MV-4-11 (cell line): Measurements from ENCODE around the gene C15orf62.

Experiments used
- DNase-seq: peaks from one replicate; lab custom pipeline; 2025; lab: John Stamatoyannopoulos, UW

The C15orf62 gene

DNA sequence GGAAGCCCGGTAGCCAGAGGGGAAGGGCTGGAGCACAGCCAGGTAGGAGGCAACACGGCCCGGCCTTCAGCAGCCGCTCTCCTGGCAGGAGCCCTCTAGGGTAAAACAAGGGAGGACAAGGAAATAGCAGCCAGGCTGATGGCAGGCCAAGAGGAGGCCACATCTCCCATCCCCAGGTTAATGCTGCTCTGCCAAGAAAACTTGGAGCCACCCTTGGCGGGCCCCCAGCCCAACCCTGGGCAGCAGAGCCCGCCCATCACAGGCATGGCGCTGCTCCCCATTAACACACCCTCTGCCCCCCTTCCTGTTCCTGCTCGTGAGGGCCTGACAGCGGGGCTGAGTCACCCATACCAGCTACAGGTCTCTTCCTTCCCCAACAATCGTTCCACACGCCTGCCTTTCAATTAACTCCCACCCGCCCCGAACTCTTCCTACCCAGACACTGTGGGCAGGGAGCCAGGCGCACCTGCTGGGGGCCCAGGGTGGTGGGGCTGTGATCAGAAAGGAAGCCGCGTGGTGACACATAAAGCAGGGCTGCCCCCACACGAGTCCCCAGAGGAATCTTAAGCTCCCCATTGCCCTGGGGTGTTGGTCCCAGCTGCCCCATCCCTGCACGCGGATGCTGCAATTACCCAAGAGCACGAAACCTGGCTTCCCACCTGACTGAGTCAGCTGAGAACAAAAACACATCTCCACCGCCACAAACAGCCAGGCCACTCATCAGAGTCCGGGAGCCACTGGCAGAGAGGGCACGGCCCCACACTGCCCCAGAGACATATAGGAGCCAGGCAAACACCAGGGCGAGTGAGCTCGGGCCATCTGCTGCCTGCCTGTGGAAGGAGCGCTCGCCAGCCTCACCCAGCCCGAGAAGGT, at the start of gene C15orf62:
TSS of gene C15orf62 (plus strand) at position 707 of the 873 bp plus-strand sequence. CDS start 516 bp downstream, outside the sequence.
- DNase-seq, result peak; percentile 49

GRCh38 chr15:40721701-40722100, 48.1 kb upstream of the C15orf62 start:
- peak; percentile 11 for DNase-seq

GRCh38 chr15:40722354-40722753, 47.4 kb upstream of the C15orf62 start:
- DNase-seq, result no peak

GRCh38 chr15:40722934-40723333, 46.8 kb upstream of the C15orf62 start:
- no peak for DNase-seq

DNA sequence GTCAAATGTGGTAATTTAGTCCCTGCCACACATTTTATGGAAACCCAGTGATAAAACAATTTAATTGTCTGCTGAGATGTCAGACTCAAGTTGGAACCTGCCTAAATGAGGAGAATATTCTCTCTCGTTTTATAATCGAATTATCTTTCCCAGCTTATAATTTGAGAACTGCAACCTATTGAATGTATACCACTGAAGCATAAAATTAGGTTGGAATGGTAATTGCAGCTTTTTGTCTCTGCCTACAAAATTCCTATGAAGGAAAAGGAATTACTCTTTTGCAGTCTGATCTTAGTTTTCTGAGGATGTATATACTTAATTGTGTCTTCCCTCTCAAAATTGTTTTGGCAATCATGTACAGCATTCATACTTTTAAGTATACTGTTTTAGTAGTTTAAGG, 45.9 kb upstream of the C15orf62 start:
- DNase-seq, result no peak

DNA sequence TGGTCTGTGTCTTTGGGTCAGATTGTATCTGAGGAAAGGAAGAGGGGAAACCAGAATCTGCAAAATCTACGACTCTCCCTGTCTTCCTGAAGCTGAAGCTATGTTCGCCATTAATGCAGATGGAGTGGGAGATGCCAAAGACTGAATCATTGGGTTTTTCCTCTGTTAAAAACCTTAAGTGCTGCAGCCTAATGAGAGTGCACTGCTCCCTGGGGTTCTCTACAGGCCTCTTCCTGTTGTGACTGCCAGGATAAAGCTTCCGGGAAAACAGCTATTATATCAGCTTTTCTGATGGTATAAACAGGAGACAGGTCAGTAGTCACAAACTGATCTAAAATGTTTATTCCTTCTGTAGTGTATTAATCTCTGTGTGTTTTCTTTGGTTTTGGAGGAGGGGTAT, 38.7 kb upstream of the C15orf62 start:
- DNase-seq, result no peak

DNA sequence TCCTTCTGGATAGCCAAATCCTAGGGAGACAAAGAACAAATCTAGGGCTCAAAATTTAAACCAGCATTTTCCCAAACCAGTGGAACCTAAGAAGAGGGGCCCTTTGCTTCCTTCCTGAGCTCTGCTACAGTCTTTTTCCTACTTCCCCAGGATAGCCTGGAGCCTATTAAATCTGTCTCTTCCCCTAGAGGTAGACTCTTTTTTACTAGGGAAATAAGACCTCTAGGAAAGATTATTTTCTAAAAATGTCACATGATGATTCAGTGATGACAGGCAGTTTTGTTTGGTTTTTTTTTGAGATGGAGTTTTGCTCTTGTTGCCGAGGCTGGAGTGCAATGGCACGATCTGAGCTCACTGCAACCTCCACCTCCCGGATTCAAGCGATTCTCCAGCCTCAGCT, 33.2 kb upstream of the C15orf62 start:
- DNase-seq, result no peak

- DNase-seq, result no peak
These were observed 32.7 kb upstream of the C15orf62 start for GRCh38 chr15:40737048-40737447.

GRCh38 chr15:40739047-40739446, 30.7 kb upstream of the C15orf62 start:
- DNase-seq, result no peak

DNA sequence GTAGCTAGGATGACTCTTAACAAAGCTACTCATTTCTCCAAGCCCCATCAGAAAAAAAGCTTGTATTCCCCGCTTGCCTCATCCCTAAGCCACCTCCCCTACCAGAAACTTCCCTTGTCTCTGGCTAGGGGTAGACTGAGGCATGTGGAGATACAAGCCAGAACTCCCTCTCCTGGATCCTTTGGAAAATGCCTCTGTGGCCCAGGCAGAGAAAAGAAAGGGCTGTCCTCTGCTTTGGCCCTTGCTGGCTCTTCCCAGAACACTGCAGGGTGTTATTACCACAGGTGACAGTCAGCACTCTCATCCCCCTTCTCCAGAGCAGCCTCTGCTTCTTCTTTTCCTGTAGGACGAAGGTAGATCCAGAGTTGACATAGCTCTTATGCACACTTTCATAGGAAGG, 29.9 kb upstream of the C15orf62 start:
- no peak for DNase-seq

DNA sequence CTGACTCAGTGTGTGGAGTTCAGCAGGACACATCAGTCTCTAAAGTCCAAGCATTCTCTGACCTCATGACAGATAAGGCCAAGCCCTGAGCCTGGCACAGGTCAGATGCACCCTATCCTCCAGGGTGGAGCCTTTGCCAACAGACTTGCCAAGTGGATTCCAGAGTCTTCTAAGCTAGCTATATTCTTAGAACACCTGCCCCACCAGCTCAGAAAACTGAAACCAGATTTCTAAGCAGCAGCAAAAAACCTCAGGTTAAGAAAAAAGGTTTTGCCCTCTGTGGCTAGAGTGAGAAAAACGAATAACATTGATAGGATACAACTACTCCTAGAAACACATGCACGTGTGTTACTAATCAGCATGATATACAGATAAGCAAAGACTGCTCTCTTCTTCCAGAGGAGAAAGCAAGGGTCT, 26.3 kb upstream of the C15orf62 start:
- no peak for DNase-seq

GRCh38 chr15:40743921-40744814, 25.6 kb upstream of the C15orf62 start:
- peak; percentile 80 for DNase-seq

GRCh38 chr15:40744815-40745152, 25.0 kb upstream of the C15orf62 start:
- DNase-seq, result no peak

- DNase-seq, result peak; percentile 47
These were observed 22.8 kb upstream of the C15orf62 start for GRCh38 chr15:40746916-40747418.

GRCh38 chr15:40747685-40748631, 21.8 kb upstream of the C15orf62 start:
- no peak for DNase-seq

- DNase-seq, result no peak
These were observed 20.6 kb upstream of the C15orf62 start for GRCh38 chr15:40749151-40749630.

DNA sequence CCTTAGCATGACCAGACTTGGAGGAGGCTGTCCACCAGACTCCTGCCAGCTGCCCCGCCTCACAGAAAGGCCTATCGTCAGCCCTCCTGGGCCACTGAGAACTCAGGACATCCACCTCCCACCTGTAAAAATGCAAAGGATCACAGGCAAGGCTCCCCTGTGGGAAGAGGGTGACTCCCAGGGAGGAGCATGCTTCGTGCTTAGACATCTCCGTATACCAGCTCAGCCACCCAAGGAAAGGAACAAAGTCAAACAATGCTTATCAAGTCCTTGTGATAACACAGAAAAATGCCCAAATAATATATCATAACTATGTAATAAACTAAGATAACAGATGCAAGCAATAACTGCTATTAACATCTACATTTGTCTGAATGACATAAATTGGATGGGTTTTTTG, 18.9 kb upstream of the C15orf62 start:
- no peak for DNase-seq

DNA sequence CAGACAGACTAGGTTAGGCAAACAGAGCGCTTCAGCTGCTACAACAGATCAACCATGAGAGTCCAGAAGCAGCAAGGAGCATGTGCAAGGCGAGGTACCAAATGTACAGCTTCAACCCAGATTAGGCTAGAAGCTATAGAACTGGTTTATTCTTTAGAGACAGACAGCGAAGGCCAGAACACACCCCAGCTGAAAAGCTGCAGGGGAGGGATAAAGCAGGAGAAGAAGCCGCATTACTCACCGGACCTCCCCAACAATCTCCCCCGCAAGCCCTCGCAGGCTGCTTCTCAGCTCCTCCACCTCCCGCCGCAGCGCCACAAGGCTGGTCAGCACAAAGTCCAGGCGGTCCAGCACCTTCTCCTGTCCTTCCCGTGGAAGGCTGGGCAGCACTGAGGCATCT, 18.0 kb upstream of the C15orf62 start:
- no peak for DNase-seq

- no peak for DNase-seq
These were observed 15.3 kb upstream of the C15orf62 start for GRCh38 chr15:40754574-40754882.

GRCh38 chr15:40754883-40755811, 14.6 kb upstream of the C15orf62 start, which contains the start of gene RMDN3:
RMDN3 (minus strand) TSS chr15:40755254; CDS start chr15:40754783, 471 bp downstream.
- peak; percentile 88 for DNase-seq
